CD14-positive monocyte (primary cell): ENCODE data around the gene MYH7B. TPM values are rescaled to one million over a fixed set of nuclear protein-coding genes. Genes with fewer than 3 reads are reported as not detected.

Experiments used
- DNase-seq, 3 donors: peaks; one replicate each; pipeline ENCODE4 v3.0.0-alpha.2; 2011 to 2022
- H2AFZ ChIP-seq: 2 replicates; pipeline ENCODE4 v1.6.0; 2012; ENCODE audit warnings: mild to moderate bottlenecking, low read depth, low read length, inconsistent platforms; ENCODE audit not compliant: insufficient read depth, poor library complexity, severe bottlenecking
- H3K27ac ChIP-seq, 2 donors: 1 replicate in 1 of 2; 2 replicates in 1 of 2; pipeline ENCODE4 v1.5.1; 2012 to 2013; ENCODE audit warnings: low read length in 2 of 2, control low read depth in 1 of 2, inconsistent platforms in 1 of 2, low read depth in 1 of 2, mild to moderate bottlenecking in 1 of 2
- H3K27me3 ChIP-seq, 2 donors: one replicate each; pipeline versions ENCODE4 v1.6.0 to v1.6.1; 2011 to 2013; ENCODE audit warnings: low read length in 2 of 2; ENCODE audit not compliant: control insufficient read depth in 2 of 2, insufficient read depth in 2 of 2
- H3K36me3 ChIP-seq, 2 donors: replicated peaks in 1 of 2; 1 replicate in 1 of 2; 2 replicates in 1 of 2; pipeline versions ENCODE4 v1.5.1 to v1.6.1; 2012 to 2013; ENCODE audit warnings: low read length in 2 of 2, control low read depth in 1 of 2, inconsistent platforms in 1 of 2, mild to moderate bottlenecking in 1 of 2; ENCODE audit not compliant: insufficient read depth in 2 of 2, control insufficient read depth in 1 of 2
- H3K4me1 ChIP-seq, 2 donors: 1 replicate in 1 of 2; 2 replicates in 1 of 2; pipeline versions ENCODE4 v1.5.1 to v1.6.1; 2012 to 2013; ENCODE audit warnings: low read length in 2 of 2, control low read depth in 1 of 2, inconsistent platforms in 1 of 2, mild to moderate bottlenecking in 1 of 2, moderate library complexity in 1 of 2; ENCODE audit not compliant: insufficient read depth in 2 of 2, control insufficient read depth in 1 of 2
- H3K4me2 ChIP-seq: replicated peaks from 2 replicates; pipeline ENCODE3; 2012; ENCODE audit warnings: low read length, moderate library complexity, mild to moderate bottlenecking; ENCODE audit not compliant: poor library complexity, severe bottlenecking; ENCODE audit errors: extremely low read depth
- H3K4me3 ChIP-seq, 3 experiments: fragments of 200-600 bp in 1 of 3; sonication (generic) in 1 of 3; replicated peaks in 1 of 3; 1 replicate in 2 of 3; 2 replicates in 1 of 3; pipeline ENCODE4 v1.5.1; 2011 to 2013; ENCODE audit warnings: low read length in 3 of 3, mild to moderate bottlenecking in 3 of 3, control low read depth in 2 of 3, low read depth in 2 of 3, inconsistent platforms in 1 of 3, moderate library complexity in 1 of 3
- H3K79me2 ChIP-seq: 2 replicates; pipeline ENCODE4 v1.6.0; 2012; ENCODE audit warnings: mild to moderate bottlenecking, control low read depth, inconsistent platforms, low read length, moderate library complexity; ENCODE audit not compliant: insufficient read depth
- H3K9ac ChIP-seq: 2 replicates; pipeline ENCODE4 v1.6.0; 2017; ENCODE audit warnings: low read length, mild to moderate bottlenecking; ENCODE audit not compliant: insufficient read depth, poor library complexity, severe bottlenecking
- H3K9me3 ChIP-seq, 2 donors: replicated peaks in 1 of 2; 1 replicate in 1 of 2; 2 replicates in 1 of 2; pipeline versions ENCODE4 v1.5.1 to v1.6.1; 2012 to 2013; ENCODE audit warnings: low read length in 2 of 2, control low read depth in 1 of 2; ENCODE audit not compliant: control insufficient read depth in 1 of 2, insufficient read depth in 1 of 2
- H4K20me1 ChIP-seq: 2 replicates; pipeline ENCODE4 v1.6.0; 2012; ENCODE audit warnings: mild to moderate bottlenecking, low read length, control low read depth, moderate library complexity; ENCODE audit not compliant: insufficient read depth
- H3K27ac Mint-ChIP-seq, 7 donors: one replicate each; pipeline ENCODE4 v1.8.0; 2020; ENCODE audit warnings: mild to moderate bottlenecking in 7 of 7, mixed read lengths in 7 of 7, moderate library complexity in 6 of 7, inconsistent platforms in 2 of 7
- H3K27me3 Mint-ChIP-seq, 3 donors: one replicate each; pipeline ENCODE4 v1.8.0; 2021 to 2022; ENCODE audit warnings: low read depth in 3 of 3, mild to moderate bottlenecking in 3 of 3, mixed read lengths in 3 of 3, moderate library complexity in 3 of 3, inconsistent platforms in 1 of 3
- H3K36me3 Mint-ChIP-seq, 2 donors: one replicate each; pipeline ENCODE4 v1.8.0; 2020; ENCODE audit warnings: mixed read lengths in 2 of 2, inconsistent platforms in 1 of 2, mild to moderate bottlenecking in 1 of 2
- H3K4me1 Mint-ChIP-seq: one replicate; pipeline ENCODE4 v1.8.0; 2020; ENCODE audit warnings: mild to moderate bottlenecking, mixed read lengths
- H3K4me3 Mint-ChIP-seq, 2 donors: one replicate each; pipeline ENCODE4 v1.8.0; 2020; ENCODE audit warnings: mild to moderate bottlenecking in 2 of 2, mixed read lengths in 2 of 2, moderate library complexity in 1 of 2
- H3K9me3 Mint-ChIP-seq, 7 donors: one replicate each; pipeline ENCODE4 v1.8.0; 2020 to 2022; ENCODE audit warnings: mixed read lengths in 7 of 7, mild to moderate bottlenecking in 6 of 7, moderate library complexity in 6 of 7, inconsistent platforms in 2 of 7
- CTCF ChIP-seq: fragments of 200-600 bp; IDR thresholded peaks from one replicate; pipeline ENCODE4 v1.8.0; 2022; ENCODE audit warnings: antibody characterized with exemption, mild to moderate bottlenecking
- WGBS: methylation state at CpG from one replicate; pipeline ENCODE4 v1.1.5; 2013; ENCODE audit warnings: missing lambda C conversion rate; ENCODE audit not compliant: insufficient coverage; 5-methylcytosine and 5-hydroxymethylcytosine counted together
- intact Hi-C, 2 donors: fragments of 100-400 bp; cut with micrococcal nuclease; formaldehyde crosslinking; loops; one replicate each; pipeline versions ENCODE4 v1.15.0 to v1.15.1; 2023
- polyA plus RNA-seq, 3 donors: library from polyadenylated mRNA; depleted of rRNA in 1 of 3; unstranded in 2 of 3; stranded (reverse) in 1 of 3; fragments of 300-500 nt in 2 of 3; fragments of >200 nt in 1 of 3; fragmentation: Illumina TruSeq in 2 of 3; gene quantifications; 1 replicate in 2 of 3; 2 replicates in 1 of 3; pipeline ENCODE4 v1.2.3, GENCODE V29; 2012 to 2021

The MYH7B gene
- polyA plus RNA-seq, 3 donors = 0.75 TPM; not detected in 2

- H3K9me3 ChIP-seq = no peaks in the 10 kb centered on the region
- peaks cover 11 to 12% of the 10 kb centered on the region in 2 donors for H3K4me1 ChIP-seq
- no peaks in the 10 kb centered on the region for H3K9me3 Mint-ChIP-seq
- H3K4me2 ChIP-seq = no peak overlapping the region
- no peak for DNase-seq
- peaks cover 13% of the 10 kb centered on the region for H3K4me1 Mint-ChIP-seq
- no peak overlapping the region for H3K9ac ChIP-seq
- no peak overlapping the region for H3K27ac ChIP-seq
- H4K20me1 ChIP-seq = no peaks in the 10 kb centered on the region
- H3K4me3 ChIP-seq = no peak overlapping the region
- no peaks in the 10 kb centered on the region for H3K27me3 Mint-ChIP-seq
- no peaks in the 10 kb centered on the region for H3K27me3 ChIP-seq
- no peak overlapping the region for H3K27ac Mint-ChIP-seq
- intact Hi-C loops = loop anchor here in 1 of 2 donors (10.0 kb wide), 1 partner anchor 144 kb away; the partner anchor contains the start of gene TRPC4AP
- no CpG with 5 or more reads among the region's 2 CpGs for WGBS
- H3K36me3 Mint-ChIP-seq = peaks cover 22 to 28% of the 10 kb centered on the region in 2 donors
- H3K79me2 ChIP-seq = peaks cover 5% of the 10 kb centered on the region
- no peak overlapping the region for H2AFZ ChIP-seq
- H3K36me3 ChIP-seq = peaks cover 3 to 40% of the 10 kb centered on the region in 2 donors
- H3K4me3 Mint-ChIP-seq = no peak overlapping the region
- no peak for TF ChIP-seq CTCF
Observed at GRCh38 chr20:34951252-34951651, 4.4 kb upstream of the MYH7B start.

- no peak for TF ChIP-seq CTCF
- H3K27me3 ChIP-seq = no peaks in the 10 kb centered on the region
- intact Hi-C loops = loop anchor here in 1 of 2 donors (10.0 kb wide), 1 partner anchor 143 kb away; the partner anchor contains the start of gene TRPC4AP
- H2AFZ ChIP-seq = no peak overlapping the region
- H3K27ac ChIP-seq = no peak overlapping the region
- no peak overlapping the region for H3K4me3 Mint-ChIP-seq
- H3K36me3 Mint-ChIP-seq = peaks cover 19 to 27% of the 10 kb centered on the region in 2 donors
- H3K36me3 ChIP-seq = peaks cover 3 to 36% of the 10 kb centered on the region in 2 donors
- H3K79me2 ChIP-seq = peaks cover 5% of the 10 kb centered on the region
- no peak for DNase-seq
- no peak overlapping the region for H3K9ac ChIP-seq
- no peaks in the 10 kb centered on the region for H3K9me3 Mint-ChIP-seq
- no peaks in the 10 kb centered on the region for H3K27me3 Mint-ChIP-seq
- WGBS = 96% methylated on average over 8 of the region's 8 CpGs
- H4K20me1 ChIP-seq = no peaks in the 10 kb centered on the region
- H3K4me1 Mint-ChIP-seq = peaks cover 16% of the 10 kb centered on the region
- no peaks in the 10 kb centered on the region for H3K9me3 ChIP-seq
- peaks cover 13 to 14% of the 10 kb centered on the region in 2 donors for H3K4me1 ChIP-seq
- H3K27ac Mint-ChIP-seq = peak overlapping the region in 1 of 7 donors; percentile 25
- no peak overlapping the region for H3K4me3 ChIP-seq
- no peak overlapping the region for H3K4me2 ChIP-seq
Observed at GRCh38 chr20:34951652-34952051, 4.0 kb upstream of the MYH7B start.
